Esophagus mucosa (tissue), 1 donor: ENCODE results near the gene CAMP. TPM values are rescaled to one million over a fixed set of nuclear protein-coding genes. Genes with fewer than 3 reads are reported as not detected.
A peak's percentile ranks its signal among the peaks of the same experiment; 100 is the strongest.

ENCODE experiments used
- ATAC-seq: fragments of 200-7000 bp; cut with Tn5 transposase; one replicate; pipeline ENCODE4 v1.9.1; 2020
- total RNA-seq: library from RNA; stranded (reverse); gene quantifications from one replicate; pipeline ENCODE4 v1.2.4, GENCODE V29; 2023
- donor health status: DM: yes; HTN: yes; CAD: no.

Gene CAMP
- total RNA-seq, 1 donor from 2014 or later: not detected

DNA sequence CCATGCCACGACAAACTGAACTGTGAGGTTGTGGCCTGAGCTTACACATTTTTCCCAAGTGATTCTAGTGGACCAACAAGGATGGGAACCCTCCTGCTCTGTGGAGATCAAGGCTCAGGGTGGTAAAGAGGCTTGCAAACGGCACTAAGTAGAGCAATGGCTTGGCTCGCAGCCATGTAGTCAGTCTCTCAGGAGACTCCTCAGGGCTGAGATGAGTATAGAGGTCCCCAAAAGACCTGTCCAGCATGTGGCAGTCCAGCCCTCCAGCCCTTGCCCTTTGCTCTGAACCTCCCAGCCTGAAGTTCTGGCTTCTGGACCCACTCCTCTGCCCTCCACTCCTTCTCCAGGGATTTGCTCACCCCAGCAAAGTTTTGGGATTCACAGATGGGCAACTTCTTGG is 8.3 kb upstream of the CAMP start:
- ATAC-seq: no peak

- no peak for ATAC-seq
Observed at GRCh38 chr3:48215466-48215865, 7.8 kb upstream of the CAMP start.

- no peak for ATAC-seq
Observed at GRCh38 chr3:48215876-48216275, 7.4 kb upstream of the CAMP start.

GRCh38 chr3:48217449-48217848 is 5.8 kb upstream of the CAMP start:
- ATAC-seq: no peak

DNA sequence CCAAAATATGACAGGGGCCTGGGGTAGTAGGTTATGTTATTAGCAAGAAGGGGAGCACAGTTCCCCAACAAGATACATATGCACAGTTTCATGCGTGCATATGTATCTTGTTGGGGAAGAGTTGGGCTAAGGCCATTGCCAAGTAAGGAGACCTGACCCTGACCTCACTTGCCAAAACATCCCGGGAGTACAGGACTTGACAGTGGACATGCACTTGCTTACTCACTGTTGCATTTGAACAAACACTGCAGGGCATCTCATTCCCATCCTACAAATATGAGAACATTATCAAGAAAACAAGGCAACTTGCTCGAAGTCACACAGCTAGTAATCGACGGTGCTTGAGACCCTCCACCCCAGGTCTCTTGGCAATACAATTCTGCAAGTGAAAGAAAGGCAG is 4.8 kb upstream of the CAMP start:
- no peak for ATAC-seq

DNA sequence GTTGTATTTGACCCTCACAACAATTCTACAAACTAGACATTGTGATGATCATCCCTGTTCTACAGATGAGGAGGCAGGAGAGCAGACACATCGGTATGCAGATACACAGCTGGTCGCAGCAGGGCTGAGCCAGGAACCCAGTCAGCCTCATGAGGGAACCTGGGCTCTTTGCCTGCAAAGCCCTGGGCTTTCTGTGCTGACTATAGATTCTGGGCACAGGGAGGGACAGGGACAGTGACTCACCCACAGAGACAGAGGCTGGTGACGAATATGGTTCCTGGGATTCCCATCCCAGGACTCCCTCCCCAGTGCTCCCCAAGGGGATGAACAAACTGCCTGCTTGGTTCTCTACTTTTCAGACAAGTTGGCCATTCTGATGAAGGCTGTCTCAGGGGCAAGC is 3.8 kb upstream of the CAMP start:
- peak; percentile 40 for ATAC-seq

DNA sequence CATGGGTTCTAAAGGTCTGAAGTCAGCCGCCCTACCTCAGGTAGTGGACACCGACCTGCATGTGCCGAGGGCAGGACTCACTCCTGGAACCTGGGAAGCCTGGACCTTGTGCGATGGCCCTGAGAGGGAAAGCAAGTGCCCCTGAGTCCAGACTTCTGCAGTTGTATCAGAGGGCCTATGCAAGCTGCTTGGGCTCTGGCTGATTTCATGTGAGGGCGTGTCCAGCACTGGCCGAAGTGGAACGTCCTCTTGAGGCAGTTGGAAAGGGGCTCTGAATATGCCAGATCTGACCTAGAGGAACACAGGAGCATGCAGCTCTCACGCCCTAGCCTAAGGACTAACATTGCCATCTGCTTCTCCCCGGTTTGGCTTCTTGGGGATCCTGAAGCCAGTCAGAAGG is 2.5 kb upstream of the CAMP start:
- no peak for ATAC-seq

GRCh38 chr3:48225587-48225986 is 2.3 kb downstream of the CAMP start:
- no peak for ATAC-seq

DNA sequence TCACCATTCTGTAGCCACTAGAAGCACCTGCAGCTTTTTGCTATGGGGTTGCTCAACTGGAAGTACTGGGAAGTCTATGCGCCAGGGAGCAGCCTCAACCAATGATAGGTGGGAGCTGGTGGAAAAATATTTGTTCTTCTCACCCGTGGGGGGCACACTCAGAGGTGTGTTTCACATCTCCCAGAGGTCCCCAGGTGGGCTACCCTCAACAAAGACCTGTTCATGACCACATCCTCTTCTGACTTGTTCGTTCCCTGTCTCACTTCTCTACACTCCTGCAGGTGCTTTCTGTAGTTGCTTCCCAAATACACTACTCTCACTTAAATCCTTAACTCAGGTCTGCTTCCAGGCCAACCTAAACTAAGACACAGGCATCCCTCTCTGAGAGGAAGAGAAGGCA is 3.6 kb downstream of the CAMP start:
- ATAC-seq: no peak

GRCh38 chr3:48232232-48232631 is 8.9 kb downstream of the CAMP start:
- peak; percentile 78 for ATAC-seq

DNA sequence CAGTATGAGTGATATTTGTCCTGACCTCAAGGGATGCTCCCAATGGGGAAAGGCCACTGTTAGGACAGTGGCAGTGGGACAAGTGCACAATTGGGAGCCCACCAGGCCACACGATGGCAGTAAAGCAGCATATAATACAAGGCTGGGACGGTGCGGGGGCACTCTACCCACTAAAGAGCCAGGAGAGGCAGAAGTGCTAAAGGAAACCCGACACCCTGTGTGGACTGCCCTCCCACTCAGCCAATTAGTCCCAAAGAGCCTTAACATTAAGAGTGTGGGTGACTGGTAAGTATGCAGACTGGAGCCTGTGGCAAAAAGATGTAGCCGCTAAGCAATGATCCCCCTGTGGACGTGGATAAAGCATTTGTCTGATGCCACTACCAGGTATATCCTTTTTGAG is 9.4 kb downstream of the CAMP start:
- ATAC-seq: peak; percentile 68

DNA sequence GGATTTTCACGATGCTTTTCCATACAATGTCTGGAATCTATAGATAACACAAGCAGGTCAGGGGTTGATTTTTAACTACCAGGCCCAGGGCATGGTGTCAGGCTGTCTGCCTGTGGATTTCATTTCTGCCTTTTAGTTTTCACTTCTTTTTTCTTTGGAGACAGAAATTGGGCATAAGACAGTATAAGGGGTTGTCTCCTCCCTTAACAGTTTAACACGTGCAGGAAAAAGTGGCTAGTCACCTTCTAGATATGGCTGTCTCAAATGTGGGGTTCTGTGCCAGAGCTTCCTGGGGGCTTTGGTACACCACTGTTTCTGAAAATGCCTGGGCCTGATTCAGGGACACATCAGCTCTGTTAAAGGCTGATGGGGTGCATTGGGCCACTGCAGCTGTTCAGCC is 10.2 kb downstream of the CAMP start:
- no peak for ATAC-seq

DNA sequence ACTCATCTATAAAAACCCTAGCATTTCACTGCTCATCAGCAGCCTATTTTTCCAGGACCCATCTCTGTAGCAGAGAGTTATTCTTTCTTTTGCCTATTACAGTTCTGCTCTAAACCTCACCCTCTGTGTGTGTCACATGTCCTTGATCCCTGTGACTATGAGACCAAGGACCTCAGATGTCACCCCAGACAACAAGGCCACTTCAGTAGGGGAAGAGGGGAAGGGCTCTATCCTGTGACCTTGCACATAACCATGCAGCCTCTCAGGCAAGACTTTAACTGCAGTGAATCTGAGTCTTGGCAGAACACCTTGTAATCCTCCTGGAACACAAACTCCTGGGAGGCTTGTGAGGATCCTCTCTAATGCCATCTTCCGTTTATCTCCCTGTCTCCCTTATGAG is 13.2 kb downstream of the CAMP start:
- no peak for ATAC-seq

DNA sequence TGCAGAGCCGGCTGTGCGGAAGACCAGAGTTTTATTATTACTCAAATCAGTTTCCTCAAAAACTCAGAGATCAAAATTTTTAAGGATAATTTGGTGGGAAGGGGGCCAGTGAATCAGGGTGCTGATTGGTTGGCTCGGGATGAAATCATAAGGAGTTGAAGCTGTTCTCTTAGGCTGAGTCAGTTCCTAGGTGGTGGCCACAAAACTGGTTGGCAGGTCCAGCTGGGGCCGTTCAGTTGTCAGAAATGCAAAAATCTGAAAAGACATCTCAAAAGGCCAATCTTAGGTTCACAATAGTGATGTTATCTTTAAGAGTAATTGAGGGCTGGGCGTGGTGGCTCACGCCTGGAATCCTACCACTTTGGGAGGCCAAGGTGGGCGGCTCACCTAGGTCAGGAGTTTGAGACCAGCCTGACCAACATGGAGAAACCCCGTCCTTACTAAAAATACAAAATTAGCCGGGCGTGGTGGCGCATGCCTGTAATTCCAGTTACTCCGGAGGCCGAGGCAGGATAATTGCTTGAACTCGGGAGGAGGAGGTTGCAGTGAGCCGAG is 15.3 kb downstream of the CAMP start:
- ATAC-seq: no peak

DNA sequence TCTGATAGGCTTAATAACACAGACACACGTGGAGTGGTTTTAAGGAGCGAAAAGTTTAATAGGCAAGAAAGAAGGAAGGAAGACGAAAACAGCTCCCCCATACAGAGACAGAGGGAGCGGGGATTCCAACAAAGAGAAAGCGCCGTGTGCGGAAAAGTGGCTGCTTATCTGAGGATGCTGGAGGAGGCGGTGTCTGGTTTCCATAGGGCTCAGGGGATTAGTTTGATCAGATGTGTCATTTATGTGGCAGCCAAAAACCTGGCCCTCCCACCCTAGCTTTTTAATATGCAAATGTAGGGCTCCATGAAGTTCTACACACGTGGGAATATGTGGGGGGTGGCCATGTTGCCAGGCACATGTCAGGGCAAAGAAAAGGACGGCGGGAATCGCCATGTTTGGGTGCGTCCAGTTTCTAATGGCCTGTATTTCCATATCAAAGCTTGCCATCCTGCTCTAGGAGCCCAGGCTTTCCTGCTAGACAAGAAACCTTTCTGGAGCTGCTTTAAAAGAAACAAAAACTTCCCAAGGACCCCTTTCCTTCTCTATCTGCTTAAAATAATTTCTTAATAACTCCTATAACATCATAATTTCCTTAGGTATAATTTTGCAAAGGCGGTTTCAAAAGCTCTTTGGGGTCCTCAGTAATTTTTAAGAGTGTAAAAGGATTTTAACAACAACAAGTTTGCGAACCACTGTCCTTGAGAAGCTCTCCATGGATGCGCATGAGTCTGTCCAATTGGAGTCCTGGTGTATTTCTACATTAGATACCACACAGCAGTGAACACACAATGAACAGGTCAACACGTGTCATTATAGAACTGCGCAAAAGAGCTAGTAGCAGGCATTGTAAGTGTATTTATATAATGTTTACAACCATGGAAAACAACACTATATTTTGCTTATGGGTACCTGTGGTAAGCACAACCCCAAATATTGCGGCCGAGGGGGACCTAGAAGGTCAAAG is 17.0 kb downstream of the CAMP start:
- peak; percentile 6 for ATAC-seq

DNA sequence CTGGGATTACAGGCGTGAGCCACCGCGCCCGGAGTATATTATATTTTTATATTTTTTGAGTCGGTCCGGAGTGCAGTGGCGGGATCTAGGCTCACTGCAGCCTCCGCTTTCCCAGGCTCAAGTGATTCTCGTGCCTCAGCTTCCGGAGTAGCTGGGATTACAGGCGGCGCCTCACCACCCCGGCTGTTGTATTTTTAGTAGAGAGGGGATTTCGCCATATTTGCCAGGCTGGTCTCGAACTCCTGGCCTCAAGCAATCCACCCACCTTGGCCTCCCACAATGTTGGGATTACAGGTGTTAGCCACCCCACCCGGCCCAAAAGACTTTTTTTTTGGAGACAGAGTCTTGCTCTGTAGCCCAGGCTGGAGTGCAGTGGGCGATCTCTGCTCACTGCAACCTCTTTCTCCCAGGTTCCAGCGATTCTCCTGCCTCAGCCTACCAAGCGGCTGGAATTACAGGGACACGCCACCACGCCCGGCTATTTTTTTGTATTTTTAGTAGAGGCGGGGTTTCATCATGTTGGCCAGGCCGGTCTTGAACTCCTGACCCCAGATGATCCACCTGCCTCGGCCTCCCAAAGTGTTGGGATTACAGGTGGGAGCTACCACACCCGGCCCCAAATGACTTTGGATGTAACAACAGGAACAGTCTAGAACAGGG is 18.6 kb downstream of the CAMP start:
- ATAC-seq: no peak

GRCh38 chr3:48243886-48244285 is 20.6 kb downstream of the CAMP start:
- no peak for ATAC-seq

DNA sequence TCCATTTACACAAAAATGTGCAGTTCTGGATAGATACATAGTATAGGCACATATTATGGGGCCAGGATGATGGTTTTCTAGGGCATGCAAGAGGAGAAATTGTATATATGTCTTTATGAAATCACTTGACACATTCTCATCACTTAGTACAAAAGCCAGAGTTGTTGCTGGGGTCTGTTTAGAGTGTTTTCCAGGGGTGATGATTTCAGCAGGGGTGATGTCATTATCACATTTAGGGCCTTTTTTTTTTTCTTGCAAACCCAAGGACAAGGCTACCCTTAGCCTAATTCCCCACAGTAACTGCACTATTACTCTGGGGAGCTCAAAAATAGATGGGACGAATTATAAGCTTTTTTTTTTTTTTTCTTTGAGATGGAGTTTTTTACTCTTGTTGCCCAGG is 21.2 kb downstream of the CAMP start:
- no peak for ATAC-seq

GRCh38 chr3:48245136-48245535 is 21.8 kb downstream of the CAMP start:
- no peak for ATAC-seq

GRCh38 chr3:48247401-48247811 is 24.1 kb downstream of the CAMP start:
- peak; percentile 17 for ATAC-seq

GRCh38 chr3:48248095-48248850 is 25.0 kb downstream of the CAMP start:
- no peak for ATAC-seq

DNA sequence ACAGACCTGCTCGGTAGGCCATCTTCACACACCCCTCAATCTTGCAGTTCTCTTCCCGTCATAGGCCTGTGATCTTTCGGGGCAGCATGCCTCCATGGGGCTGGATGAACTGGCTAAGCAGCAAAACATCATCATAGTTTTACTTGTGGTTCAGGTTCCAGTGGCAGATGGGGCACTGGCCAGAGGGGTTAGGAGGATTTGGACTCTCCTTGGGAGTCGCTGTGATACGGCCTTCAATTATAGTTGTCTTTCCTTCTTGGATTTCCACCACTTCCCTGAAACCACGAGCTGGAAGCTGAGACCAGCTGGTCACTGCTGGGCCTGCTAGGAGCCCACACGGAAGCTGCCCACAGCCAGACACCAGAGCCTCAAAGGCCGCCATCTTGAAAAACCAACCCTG is 33.3 kb downstream of the CAMP start:
- ATAC-seq: peak; percentile 38

DNA sequence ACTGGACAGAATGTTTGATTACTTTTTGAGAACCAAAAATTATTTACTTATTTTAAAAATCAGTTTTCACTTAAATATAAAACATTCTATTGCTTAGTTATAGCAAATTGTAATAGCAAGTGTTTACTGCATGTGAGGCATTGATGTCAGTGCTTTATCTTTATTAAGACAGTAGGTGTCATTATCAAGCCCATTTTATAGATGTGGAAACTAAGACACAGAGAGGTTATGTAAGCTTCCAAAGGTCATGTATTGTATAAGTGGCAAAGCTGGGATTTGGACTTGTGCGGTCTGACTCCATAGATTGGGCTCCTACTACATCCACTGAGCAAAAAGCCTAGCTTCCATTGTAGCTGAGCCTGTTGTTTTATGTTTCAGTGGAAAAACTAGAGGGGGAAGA is 35.2 kb downstream of the CAMP start:
- ATAC-seq: no peak
